Mucosa of descending colon (tissue), 3 donors: Measurements from ENCODE around the gene ZNF441. TPM values are rescaled to one million over a fixed set of nuclear protein-coding genes. Genes with fewer than 3 reads are reported as not detected.
"Not testable (repeated sequence)": the region's sequence is repeated elsewhere in the genome, so short reads cannot be mapped to it uniquely, and the experiment has no call there.

ENCODE experiments used
- ATAC-seq: fragments of 200-7000 bp; cut with Tn5 transposase; one replicate; pipeline ENCODE4 v1.9.1; 2020; ENCODE audit warnings: mild to moderate bottlenecking, moderate library complexity
- DNase-seq, 3 donors: peaks; one replicate each; pipeline ENCODE4 v3.0.0-alpha.2; 2020
- H3K36me3 ChIP-seq: fragments of 200-600 bp; one replicate; pipeline ENCODE4 v1.8.0; 2021; ENCODE audit warnings: low read depth, mild to moderate bottlenecking
- H3K4me1 ChIP-seq: fragments of 200-600 bp; one replicate; pipeline ENCODE4 v1.8.0; 2021; ENCODE audit warnings: low read depth, mild to moderate bottlenecking
- H3K4me3 ChIP-seq: fragments of 200-600 bp; one replicate; pipeline ENCODE4 v1.8.0; 2021; ENCODE audit warnings: mild to moderate bottlenecking
- H3K9me3 ChIP-seq: fragments of 200-600 bp; one replicate; pipeline ENCODE4 v1.8.0; 2021; ENCODE audit warnings: mild to moderate bottlenecking
- intact Hi-C, 2 donors: fragments of 100-400 bp; cut with DNase I in 1 of 2; cut with micrococcal nuclease in 1 of 2; formaldehyde crosslinking; loops; one replicate each; pipeline versions ENCODE4 v1.11.0 to v1.11.1; 2022; cut with DNase I, micrococcal nuclease
- total RNA-seq, 3 donors: library from RNA; stranded (reverse); fragmentation: NEBNext Ultra II Directional in 2 of 3; extraction: Animal tissue kit (Norgen Biotek cat#: 25700) in 2 of 3; gene quantifications; one replicate each; pipeline versions ENCODE4 v1.2.1 to v1.2.4, GENCODE V29; 2021 to 2023
- TF ChIP-seq, protein P1 (sequence below): fragments of 200-600 bp; IDR thresholded peaks from one replicate; pipeline ENCODE4 v1.8.0; 2022; ENCODE audit warnings: antibody characterized with exemption, mild to moderate bottlenecking
- donor health status: DM: no; HTN: no; CAD: no; lungs with moderate emphysema.
- donor health status: DM: no; HTN: no; CAD: no.
- donor health status: DM: no; HTN: yes; CAD: no.

The ZNF441 gene
- total RNA-seq, 3 donors from 2014 or later = 4.8 to 8.5 (median 4.8) TPM

DNA sequence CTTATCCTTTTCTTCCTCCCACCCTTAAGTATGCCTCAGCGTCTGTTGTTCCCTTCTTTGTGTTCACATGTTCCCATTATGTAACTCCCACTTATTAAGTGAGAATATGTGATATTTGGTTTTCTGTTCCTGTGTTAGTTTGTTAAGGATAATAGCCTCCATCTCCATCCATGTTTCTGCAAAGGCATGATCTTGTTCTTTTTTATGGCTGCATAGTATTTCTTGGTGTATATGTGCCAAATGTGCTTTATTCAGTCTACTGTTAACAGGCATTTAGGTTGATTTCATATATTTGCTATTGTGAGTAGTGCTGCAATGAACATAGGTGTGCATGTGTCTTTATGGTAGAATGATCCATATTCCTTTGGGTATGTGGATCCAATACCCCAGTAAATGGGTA, 3.2 kb upstream of the ZNF441 start:
- TF ChIP-seq, protein P1, sequence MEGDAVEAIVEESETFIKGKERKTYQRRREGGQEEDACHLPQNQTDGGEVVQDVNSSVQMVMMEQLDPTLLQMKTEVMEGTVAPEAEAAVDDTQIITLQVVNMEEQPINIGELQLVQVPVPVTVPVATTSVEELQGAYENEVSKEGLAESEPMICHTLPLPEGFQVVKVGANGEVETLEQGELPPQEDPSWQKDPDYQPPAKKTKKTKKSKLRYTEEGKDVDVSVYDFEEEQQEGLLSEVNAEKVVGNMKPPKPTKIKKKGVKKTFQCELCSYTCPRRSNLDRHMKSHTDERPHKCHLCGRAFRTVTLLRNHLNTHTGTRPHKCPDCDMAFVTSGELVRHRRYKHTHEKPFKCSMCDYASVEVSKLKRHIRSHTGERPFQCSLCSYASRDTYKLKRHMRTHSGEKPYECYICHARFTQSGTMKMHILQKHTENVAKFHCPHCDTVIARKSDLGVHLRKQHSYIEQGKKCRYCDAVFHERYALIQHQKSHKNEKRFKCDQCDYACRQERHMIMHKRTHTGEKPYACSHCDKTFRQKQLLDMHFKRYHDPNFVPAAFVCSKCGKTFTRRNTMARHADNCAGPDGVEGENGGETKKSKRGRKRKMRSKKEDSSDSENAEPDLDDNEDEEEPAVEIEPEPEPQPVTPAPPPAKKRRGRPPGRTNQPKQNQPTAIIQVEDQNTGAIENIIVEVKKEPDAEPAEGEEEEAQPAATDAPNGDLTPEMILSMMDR = no peak
- Histone ChIP-seq H3K4me1 (peaks cover 9% of the 10 kb centered on the region), H3K9me3 (no peaks in the 10 kb centered on the region), H3K4me3 (no peak overlapping the region), H3K36me3 (no peaks in the 10 kb centered on the region)
- intact Hi-C loops = no loop called here
- ATAC-seq (no peak), DNase-seq (no peak)

DNA sequence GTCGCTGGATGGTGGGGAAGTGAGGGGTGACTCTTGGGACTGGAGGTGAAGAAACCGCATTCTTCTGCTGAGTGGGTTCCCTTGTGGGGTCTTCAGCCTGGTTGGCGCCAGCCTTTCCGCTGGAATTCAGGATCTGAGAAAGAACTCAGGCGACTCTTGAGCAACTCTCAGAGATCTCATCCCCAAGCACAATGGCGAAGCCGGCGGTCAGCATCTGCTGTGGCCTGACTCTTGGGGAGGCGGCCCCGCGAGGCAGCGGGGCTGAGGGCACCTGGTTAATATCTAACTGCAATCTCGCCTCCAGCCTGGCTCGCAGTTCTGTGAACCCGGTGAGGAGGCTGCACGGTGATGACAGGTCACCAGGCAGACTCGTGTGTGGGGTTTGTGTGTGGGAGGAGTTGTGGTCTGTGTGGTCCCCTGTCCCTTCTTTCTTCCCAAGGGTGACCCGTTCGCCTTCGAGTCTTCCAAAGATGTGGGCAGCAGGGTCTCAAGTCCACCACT, 883 bp downstream of the ZNF441 start:
- peak; percentile 64 to 79 (median 74) for DNase-seq

DNA sequence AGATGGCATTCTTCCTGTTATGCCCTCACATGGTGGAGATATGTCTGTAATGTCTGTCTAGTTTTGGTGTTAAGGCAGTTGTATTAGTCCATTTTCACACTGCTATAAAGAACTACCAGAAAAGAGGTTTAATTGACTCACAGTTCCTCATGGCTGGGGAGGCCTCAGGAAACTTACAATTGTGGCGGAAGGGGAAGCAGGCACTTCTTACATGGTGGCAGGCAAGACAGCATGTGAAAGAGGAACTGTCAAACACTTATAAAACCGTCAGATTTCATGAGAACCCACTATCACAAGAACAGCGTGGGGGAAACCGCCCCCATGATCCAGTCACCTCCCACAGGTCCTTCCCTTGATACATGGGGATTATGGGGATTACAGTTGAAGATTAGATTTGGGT, 3.2 kb downstream of the ZNF441 start:
- TF ChIP-seq, protein P1 = no peak
- Histone ChIP-seq H3K4me1 (peaks cover 9% of the 10 kb centered on the region), H3K4me3 (no peak overlapping the region), H3K36me3 (no peaks in the 10 kb centered on the region), H3K9me3 (peaks cover 22% of the 10 kb centered on the region)
- intact Hi-C loops = no loop called here
- ATAC-seq (no peak), DNase-seq (no peak)

More for the DNA sequence above, 883 bp downstream of the ZNF441 start:
- intact Hi-C loops = no loop called here
- peaks cover 5% of the 10 kb centered on the region for H3K9me3 ChIP-seq
- TF ChIP-seq, protein P1 = no peak
- H3K36me3 ChIP-seq = no peaks in the 10 kb centered on the region
- peaks cover 9% of the 10 kb centered on the region for H3K4me1 ChIP-seq
- ATAC-seq = peak; percentile 61
- peak overlapping the region; percentile 66 for H3K4me3 ChIP-seq

DNA sequence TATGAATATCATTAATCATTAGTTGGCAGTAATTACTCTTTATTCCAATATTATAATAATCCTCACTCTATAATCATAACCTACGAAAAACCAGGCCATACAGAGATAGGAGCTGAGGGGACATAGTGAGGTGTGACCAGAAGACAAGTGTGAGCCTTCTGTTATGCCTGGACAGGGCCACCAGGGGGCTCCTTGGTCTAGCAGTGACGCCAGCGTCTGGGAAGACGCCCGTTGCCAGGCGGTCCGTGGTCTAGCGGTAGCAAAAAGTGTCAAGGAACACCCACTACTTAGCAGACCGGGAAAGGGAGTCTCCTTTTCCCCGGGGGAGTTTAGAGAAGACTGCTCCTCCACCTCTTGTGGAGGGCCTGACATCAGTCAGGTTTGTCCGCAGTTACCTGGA, 4.7 kb downstream of the ZNF441 start:
- intact Hi-C loops, DNase-seq, H3K4me3 ChIP-seq, H3K4me1 ChIP-seq, H3K36me3 ChIP-seq, ATAC-seq: not testable (repeated sequence)
- H3K9me3 ChIP-seq = peaks cover 31% of the 10 kb centered on the region

DNA sequence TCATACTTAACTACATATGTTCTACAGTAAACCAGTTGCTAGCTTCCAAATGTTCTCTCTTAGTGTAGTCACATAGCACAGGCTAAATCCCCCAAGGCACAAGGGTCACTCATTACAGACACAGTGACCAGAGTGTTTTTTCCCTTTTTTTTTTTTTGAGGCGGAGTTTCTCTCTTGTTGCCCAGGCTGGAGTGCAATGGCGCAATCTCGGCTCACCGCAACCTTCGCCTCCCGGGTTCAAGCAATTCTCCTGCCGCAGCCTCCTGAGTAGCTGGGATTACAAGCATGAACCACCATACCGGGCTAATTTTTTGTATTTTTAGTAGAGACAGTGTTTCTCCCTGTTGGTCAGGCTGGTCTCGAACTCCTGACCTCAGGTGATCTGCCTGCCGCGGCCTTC, 9.9 kb downstream of the ZNF441 start:
- DNase-seq, H3K4me1 ChIP-seq, H3K4me3 ChIP-seq, intact Hi-C loops, ATAC-seq: not testable (repeated sequence)
- Histone ChIP-seq H3K36me3 (peaks cover 21% of the 10 kb centered on the region), H3K9me3 (peaks cover 73% of the 10 kb centered on the region)

DNA sequence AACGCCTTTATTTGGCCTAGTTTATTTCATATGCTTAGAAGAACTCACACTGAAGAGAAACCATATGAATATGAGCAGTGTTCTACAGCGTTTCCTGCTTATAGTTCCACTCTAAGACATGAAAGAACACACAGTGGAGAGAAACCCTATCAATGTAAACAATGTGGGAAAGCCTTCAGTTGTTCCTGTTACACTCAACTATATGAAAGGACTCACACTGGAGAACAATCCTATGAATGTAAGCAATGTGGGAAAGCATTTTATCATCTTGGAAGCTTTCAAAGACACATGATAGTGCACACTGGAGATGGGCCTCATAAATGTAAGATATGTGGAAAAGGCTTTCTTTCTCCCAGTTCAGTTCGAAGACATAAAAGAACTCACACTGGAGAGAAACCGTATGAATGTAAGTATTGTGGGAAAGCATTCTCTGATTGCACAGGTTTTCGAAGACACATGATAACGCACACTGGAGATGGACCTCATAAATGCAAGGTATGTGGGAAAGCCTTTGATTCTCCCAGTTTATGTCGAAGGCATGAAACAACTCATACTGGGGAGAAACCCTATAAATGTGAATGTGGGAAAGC, 13.7 kb downstream of the ZNF441 start:
- peaks cover 82% of the 10 kb centered on the region for H3K9me3 ChIP-seq
- H3K4me1 ChIP-seq = no peaks in the 10 kb centered on the region
- H3K36me3 ChIP-seq = peaks cover 21% of the 10 kb centered on the region
- DNase-seq (no peak), ATAC-seq (no peak)
- H3K4me3 ChIP-seq = no peak overlapping the region
- intact Hi-C loops = no loop called here
- TF ChIP-seq, protein P1 = no peak
